ENCODE data around the gene ATP5IF1.

The ATP5IF1 gene
- total RNA-seq = 38.4 to 41.3 (median 39.8) reads per million in 3 experiments

DNA sequence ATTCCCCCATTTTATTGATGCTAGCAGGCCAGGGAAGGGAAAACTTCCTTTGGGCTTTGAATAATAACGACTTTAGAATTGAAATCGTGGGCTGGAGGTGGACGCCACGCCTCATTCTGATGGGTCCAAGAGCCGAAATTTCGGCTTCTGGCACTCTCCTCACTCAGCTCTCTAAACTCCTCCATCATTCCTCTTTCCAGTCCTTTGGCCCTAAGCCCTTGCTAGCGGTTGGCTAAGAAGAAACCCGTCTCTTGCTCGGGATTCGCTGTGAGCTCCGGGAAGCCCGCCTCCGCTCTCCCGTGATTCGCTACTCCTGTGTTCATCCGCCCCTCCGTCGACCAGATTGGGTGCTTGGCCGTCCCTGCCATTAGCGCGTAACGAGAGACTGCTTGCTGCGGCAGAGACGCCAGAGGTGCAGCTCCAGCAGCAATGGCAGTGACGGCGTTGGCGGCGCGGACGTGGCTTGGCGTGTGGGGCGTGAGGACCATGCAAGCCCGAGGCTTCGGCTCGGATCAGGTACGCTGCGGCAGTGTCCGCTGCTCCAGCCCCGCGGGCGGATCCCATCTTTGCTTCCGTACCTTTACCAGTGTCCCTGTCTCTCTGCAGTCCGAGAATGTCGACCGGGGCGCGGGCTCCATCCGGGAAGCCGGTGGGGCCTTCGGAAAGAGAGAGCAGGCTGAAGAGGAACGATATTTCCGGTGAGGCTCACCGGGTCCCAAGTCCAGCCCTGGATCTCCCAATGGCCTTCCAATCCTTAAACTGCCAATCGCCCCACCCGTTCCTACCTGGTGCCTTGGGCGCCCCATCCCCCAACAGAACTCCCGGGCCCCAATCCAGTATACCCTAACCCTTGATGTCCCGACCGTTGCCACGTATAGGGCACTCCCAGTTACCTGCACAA lies at the start of gene ATP5IF1:
ATP5IF1 (plus strand) TSS at position 370 of the 901 bp plus-strand sequence; CDS start at position 430, 60 bp downstream.
- peak; percentile 94 for DNase-seq

GRCh38 chr1:28190337-28190979 lies 45.5 kb upstream of the ATP5IF1 start:
- no peak for DNase-seq

GRCh38 chr1:28190996-28191645 lies 44.8 kb upstream of the ATP5IF1 start:
- no peak for DNase-seq

DNA sequence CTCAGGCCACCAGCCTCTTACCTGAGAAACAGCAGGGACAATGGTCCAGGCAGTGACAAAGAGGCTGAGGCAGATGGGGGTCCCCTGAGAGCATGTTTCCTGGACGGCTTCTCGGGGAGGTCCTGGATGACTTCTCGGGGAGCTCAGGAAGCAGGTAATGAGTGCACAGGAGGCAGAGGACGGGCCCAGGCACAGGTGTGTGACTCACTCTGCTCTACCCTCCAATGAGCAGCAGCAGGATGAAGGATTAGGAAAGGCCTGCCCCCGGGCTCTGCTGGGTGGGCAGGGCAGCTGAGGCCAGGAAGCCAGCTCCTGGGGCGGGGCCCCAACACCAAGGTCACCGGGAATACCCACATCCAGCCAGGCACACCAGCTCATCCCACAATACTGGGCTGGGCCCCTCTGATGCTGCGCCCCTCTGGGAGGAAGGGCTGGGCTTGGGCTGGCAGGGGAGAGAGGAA lies 42.2 kb upstream of the ATP5IF1 start:
- DNase-seq = no peak

- DNase-seq = no peak
These were observed 41.4 kb upstream of the ATP5IF1 start for GRCh38 chr1:28194326-28195035.

- no peak for DNase-seq
These were observed 40.1 kb upstream of the ATP5IF1 start for GRCh38 chr1:28195780-28196179.

- DNase-seq = no peak
These were observed 39.6 kb upstream of the ATP5IF1 start for GRCh38 chr1:28196330-28196729.

DNA sequence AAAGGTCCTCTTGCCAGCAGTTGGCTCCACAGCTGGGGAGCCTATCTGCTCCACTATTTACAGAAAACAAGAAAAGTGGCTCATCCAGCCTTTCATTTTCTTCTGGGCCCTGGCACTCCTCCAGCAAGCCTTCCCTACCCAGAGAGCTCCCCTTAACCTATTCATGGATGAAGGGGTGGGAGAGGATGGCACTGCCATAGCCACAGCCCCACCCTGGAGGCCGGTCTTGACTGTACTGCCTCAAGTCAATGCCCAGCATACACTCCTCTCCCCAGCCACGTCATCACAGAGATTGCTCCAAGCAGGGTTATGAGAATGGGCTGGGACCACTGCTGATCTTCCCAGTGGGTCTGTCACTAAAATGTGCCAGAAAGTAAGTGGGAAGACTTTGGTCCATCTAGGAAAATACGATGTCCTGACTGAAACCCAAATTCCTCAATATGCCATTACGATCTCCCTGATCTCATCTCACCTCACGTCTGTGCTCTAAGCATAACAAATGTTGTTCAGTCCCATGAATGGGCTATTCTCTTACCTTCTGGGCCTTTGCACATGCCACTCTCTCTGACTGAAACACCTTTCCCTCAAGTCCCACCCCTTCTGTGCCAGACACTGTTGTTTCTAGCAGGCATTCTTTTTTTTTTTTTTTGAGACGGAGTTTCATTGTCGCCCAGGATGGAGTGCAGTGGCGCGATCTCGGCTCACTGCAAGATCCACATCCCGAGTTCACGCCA lies 38.1 kb upstream of the ATP5IF1 start:
- no peak for DNase-seq

- DNase-seq = peak; percentile 76
These were observed 36.3 kb upstream of the ATP5IF1 start for GRCh38 chr1:28199328-28200233.

- no peak for DNase-seq
These were observed 35.6 kb upstream of the ATP5IF1 start for GRCh38 chr1:28200234-28200873.

- no peak for DNase-seq
These were observed 30.7 kb upstream of the ATP5IF1 start for GRCh38 chr1:28205243-28205642.

GRCh38 chr1:28208818-28209441 lies 27.0 kb upstream of the ATP5IF1 start:
- DNase-seq = peak; percentile 52

DNA sequence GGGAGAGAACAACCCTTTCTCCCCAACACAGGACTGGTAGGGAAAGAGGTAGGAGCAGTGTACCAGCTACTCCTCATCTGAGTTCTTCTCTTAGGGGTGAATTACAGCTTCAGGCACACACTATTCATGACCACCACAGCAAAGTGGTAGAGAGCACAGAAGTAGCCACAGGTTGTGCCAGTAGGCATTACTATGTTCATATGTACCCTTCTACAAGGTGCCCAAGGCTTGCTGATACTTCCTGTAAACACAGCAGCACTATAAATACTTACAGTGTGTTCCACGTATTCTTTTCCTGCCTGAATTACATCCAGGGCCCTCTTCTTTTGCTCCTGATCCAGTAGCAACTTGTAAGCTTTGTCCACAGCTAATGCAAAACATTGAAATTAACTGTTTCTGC lies 26.2 kb upstream of the ATP5IF1 start:
- no peak for DNase-seq

GRCh38 chr1:28213315-28213714 lies 22.6 kb upstream of the ATP5IF1 start:
- DNase-seq = no peak

- no peak for DNase-seq
These were observed 6.8 kb upstream of the ATP5IF1 start for GRCh38 chr1:28229089-28229488.

GRCh38 chr1:28229996-28230395 lies 5.9 kb upstream of the ATP5IF1 start:
- no peak for DNase-seq

- peak; percentile 88 for DNase-seq
These were observed 3.2 kb upstream of the ATP5IF1 start, which contains the start of gene DNAJC8 for GRCh38 chr1:28232558-28233263. Gene DNAJC8, minus strand, starts transcription at chr1:28233029. Its CDS starts 31 bp downstream, at chr1:28232998.

DNA sequence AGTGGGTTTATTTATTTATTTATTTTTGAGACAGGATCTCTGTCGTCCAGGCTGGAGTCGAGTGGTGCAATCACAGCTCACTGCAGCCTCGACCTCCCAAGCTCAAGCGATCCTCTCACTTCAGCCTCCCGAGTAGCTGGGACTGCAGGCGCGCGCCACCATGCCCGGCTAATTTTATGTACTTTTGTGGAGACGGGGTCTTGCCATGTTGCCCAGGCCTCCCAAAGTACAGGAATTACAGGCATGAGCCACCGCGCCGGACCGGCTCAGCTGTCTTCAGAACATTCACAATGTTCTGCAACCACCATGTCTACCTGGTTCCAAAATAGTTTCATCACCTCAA lies 2.7 kb upstream of the ATP5IF1 start:
- no peak for DNase-seq

DNA sequence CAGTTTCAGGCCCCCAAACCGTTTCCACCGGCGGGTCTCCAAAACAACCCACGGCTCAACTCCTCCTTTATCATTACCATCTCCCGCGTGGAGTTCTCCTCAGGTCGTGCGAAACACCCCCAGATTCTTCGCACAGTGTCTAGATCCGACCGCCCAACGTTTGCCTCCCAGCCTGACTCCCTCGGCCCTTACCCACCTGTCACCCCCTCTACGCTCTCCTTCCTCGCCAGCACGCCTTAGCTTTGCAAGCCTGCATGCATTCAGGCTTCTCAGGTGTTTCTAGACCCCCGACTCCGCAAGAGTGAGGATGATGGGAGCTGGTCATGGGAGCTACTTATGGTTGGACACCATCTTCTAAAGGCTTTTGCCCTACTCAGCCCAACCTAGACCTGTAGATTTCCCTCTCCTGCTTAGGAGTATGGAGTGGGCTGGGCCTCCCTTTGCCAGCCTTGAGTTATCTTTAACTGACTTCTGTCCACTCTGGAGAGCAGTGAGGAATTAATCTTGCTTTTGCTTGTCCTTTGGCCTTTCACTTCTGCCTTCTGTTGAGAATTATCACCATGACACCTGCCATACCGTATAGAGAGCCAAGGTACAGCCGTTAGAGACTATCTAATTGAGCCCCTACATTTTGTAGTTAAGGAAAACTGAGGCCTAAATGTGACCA lies 865 bp downstream of the ATP5IF1 start:
- DNase-seq = no peak
